C4-2B (cell line): ENCODE data around the gene PHAX.

ENCODE experiments used
- H3K27ac ChIP-seq: fragments of 450-650 bp; 2 replicates; pipeline ENCODE4 v1.5.1; 2017
- ZFX ChIP-seq: fragments of 450-650 bp; IDR thresholded peaks from 2 replicates; pipeline ENCODE4 v1.6.1; 2017
- TF ChIP-seq, protein P1 (sequence below): fragments of 450-650 bp; conservative IDR thresholded peaks from 2 replicates; pipeline ENCODE4 v1.5.1; 2017; ENCODE audit warnings: mild to moderate bottlenecking

Gene PHAX

DNA sequence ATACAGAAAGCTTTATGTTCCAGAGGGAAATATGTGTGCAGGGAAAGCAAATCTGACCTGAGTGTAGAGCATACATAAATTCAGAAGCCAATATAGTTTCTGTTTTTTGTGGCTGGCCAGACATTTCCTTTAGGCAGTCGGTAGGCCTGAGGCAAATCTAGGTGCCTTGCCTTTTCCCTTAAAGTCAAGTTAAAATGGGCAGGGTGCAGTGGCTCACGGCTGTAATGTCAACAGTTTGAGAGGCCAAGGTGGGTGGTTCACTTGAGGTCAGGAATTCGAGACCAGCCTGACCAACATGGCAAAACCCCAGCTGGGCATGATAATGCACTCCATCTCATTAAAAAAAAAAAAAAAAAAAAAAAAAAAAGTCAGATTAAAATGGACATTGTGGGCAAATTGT is 31.2 kb downstream of the PHAX start:
- peak overlapping the region; percentile 17; the same call in 1 of the 2 replicates for H3K27ac ChIP-seq
- TF ChIP-seq, protein P1, sequence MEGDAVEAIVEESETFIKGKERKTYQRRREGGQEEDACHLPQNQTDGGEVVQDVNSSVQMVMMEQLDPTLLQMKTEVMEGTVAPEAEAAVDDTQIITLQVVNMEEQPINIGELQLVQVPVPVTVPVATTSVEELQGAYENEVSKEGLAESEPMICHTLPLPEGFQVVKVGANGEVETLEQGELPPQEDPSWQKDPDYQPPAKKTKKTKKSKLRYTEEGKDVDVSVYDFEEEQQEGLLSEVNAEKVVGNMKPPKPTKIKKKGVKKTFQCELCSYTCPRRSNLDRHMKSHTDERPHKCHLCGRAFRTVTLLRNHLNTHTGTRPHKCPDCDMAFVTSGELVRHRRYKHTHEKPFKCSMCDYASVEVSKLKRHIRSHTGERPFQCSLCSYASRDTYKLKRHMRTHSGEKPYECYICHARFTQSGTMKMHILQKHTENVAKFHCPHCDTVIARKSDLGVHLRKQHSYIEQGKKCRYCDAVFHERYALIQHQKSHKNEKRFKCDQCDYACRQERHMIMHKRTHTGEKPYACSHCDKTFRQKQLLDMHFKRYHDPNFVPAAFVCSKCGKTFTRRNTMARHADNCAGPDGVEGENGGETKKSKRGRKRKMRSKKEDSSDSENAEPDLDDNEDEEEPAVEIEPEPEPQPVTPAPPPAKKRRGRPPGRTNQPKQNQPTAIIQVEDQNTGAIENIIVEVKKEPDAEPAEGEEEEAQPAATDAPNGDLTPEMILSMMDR, result no peak
- TF ChIP-seq ZFX, result no peak

DNA sequence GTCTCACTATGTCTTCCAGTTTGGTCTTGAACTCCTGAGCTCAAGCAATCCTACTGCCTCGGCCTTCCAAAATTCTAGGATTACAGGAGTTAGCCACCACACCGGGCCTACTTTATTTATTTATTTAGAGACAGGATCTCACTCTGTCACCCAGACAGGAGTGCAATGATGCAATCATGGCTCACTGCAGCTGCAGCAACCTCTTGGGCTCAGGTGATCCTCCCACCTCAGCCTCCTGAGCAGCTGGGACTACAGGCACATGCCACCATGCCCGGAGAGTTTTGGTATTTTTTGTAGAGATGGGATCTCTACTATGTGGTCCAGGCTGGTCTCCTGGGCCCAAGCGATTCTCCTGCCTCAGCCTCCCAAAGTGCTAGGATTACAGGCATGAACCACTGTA is 32.8 kb downstream of the PHAX start:
- no peak overlapping the region for H3K27ac ChIP-seq
- TF ChIP-seq ZFX, result no peak
- TF ChIP-seq, protein P1, result no peak

DNA sequence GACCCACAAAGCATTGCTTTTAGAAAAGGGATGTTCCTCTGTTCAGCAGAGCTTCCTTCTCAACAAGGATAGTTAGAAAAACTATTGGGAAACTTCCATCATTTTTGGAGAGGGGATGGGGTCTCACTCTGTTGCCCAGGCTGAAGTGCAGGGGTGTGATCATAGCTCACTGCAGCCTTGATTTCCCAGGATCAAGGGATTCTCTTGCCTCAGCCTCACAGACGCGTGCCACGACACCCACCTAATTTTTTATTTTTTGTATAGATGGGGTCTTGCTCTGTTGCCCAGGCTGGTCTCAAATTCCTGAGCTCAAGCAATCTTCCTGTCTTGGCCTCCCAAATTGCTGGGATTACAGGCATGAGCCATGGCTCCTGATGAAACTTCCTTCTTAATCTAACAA is 34.8 kb downstream of the PHAX start:
- no peak for TF ChIP-seq ZFX
- TF ChIP-seq, protein P1, result no peak

DNA sequence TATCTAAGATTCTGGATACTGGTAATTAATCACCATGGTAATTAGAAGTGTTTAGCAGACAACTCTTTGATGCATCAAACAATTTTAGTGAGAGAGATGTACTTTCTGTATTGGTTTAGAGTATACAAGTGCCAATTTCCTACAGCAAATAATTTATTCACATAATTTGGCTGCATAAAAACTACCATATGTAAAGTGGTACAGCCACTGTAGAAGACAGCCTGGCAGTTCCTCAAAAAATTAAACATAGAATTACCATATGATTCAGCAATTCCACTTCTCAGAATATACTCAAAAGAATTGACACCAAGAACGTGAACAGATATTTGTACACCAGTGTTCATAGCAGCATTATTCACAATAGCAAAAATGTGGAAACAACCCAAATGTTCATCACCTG is 36.2 kb downstream of the PHAX start:
- no peak overlapping the region for H3K27ac ChIP-seq
- TF ChIP-seq ZFX, result no peak
- TF ChIP-seq, protein P1, result no peak

More for the DNA sequence above, 34.8 kb downstream of the PHAX start:
- no peak overlapping the region for H3K27ac ChIP-seq

DNA sequence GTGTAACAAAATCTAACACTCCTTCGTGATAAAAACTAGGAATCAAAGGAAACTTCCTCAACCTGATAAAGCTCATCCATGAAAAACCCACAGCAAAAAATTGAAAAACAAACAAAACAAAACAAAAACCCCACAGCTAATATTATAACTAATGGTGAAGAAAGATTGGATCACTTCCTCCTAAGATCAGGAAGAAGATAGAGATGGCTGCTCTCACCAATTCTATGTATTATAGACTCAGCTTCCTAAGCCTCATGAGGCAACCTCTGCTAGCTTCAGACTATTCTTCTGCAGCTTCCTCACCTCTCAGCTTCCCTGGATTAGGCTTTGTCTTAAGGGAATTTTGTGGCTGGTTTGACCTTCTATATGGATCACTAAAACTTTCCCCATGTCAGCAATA is 40.1 kb downstream of the PHAX start:
- no peak for TF ChIP-seq ZFX
- TF ChIP-seq, protein P1, result no peak
- H3K27ac ChIP-seq, result no peak overlapping the region

DNA sequence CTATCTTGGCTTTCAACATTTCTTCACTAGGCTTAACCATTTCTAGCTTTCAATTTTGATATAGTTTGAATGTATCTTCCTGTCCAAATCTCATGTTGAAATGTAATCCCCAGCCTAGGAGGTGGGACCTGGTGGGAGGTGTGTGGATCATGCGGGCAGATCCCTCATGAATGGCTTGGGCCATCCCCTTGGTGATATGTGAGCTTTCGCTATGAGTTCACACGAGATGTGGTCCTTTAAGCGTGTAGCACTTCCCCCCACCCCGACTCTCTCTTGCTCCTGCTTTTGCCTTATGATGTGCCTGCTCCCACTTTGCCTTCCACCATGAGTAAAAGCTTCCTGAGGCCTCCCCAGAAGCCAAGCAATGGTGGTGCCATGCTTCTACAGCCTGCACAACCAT is 40.6 kb downstream of the PHAX start:
- no peak overlapping the region for H3K27ac ChIP-seq
- no peak for TF ChIP-seq ZFX
- TF ChIP-seq, protein P1, result no peak

DNA sequence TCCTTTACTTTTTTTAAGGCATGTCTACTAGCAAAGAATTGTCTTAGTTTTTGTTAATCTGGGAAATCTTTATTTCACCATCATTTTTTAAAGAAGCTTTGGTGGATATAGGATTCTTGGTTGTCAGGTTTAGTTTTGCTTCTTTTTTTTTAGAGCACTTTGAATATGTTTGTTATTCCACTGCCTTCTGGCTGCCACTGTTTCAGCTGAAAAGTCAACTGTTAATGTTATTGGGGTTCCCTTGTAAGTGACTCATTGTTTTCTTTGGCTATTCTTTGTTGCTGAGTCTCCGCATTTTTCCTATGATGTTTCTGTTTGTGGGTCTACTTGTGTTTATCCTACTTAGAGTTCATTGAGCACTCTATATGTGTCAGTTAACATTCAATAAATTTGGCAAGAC is 44.4 kb downstream of the PHAX start:
- H3K27ac ChIP-seq, result no peak overlapping the region
- TF ChIP-seq ZFX, result no peak
- TF ChIP-seq, protein P1, result no peak
